H1 (cell line): ENCODE measurements around the gene ADRA2A. TPM values are rescaled to one million over a fixed set of nuclear protein-coding genes. Genes with fewer than 3 reads are reported as not detected.

Experiments
- CTCF ChIA-PET: fragments of 300-600 bp; sonication (Branson Sonifier 250); formaldehyde crosslinking; loops from one replicate; lab custom pipeline; 2021; ENCODE audit not compliant: partially characterized antibody; lab: Charles Lee
- POLR2A ChIA-PET: fragments of 300-600 bp; sonication (Branson Sonifier 250); formaldehyde crosslinking; loops from one replicate; lab custom pipeline; 2021; ENCODE audit warnings: inconsistent platforms; ENCODE audit not compliant: partially characterized antibody; lab: Charles Lee
- DNase-seq, 2 experiments: peaks; one replicate each; pipeline versions ENCODE4 v3.0.0 to v3.0.0-alpha.2; 2010 to 2022; ENCODE audit warnings: low spot score in 2 of 2, low read depth in 1 of 2, mixed read lengths in 1 of 2
- FAIRE-seq: peaks from 2 replicates; lab custom pipeline; 2011; peaks lifted over from hg19 to GRCh38; lab: Jason Lieb, UNC
- H2AFZ ChIP-seq: 2 replicates; pipeline ENCODE4 v1.8.1; 2012; ENCODE audit warnings: low read length, inconsistent platforms
- H2AK5ac ChIP-seq: 2 replicates; pipeline ENCODE4 v1.6.1; 2013; ENCODE audit warnings: low read depth, low read length
- H2BK120ac ChIP-seq: replicated peaks from 2 replicates; pipeline ENCODE3; 2013; ENCODE audit warnings: low read depth, low read length, inconsistent platforms
- H2BK12ac ChIP-seq: 2 replicates; pipeline ENCODE4 v1.6.1; 2013; ENCODE audit warnings: low read depth, low read length
- H2BK15ac ChIP-seq: 2 replicates; pipeline ENCODE4 v1.6.1; 2013; ENCODE audit warnings: low read length
- H2BK20ac ChIP-seq: 2 replicates; pipeline ENCODE4 v1.6.1; 2013; ENCODE audit warnings: low read length
- H2BK5ac ChIP-seq: 2 replicates; pipeline ENCODE4 v1.6.1; 2013; ENCODE audit warnings: low read depth, low read length
- H3K14ac ChIP-seq: 2 replicates; pipeline ENCODE4 v1.6.1; 2013; ENCODE audit warnings: inconsistent platforms; ENCODE audit not compliant: insufficient read length
- H3K18ac ChIP-seq: 2 replicates; pipeline ENCODE4 v1.6.1; 2013; ENCODE audit warnings: low read length; ENCODE audit errors: extremely low read depth
- H3K23ac ChIP-seq: 2 replicates; pipeline ENCODE4 v1.6.1; 2013; ENCODE audit warnings: inconsistent platforms; ENCODE audit not compliant: insufficient read length
- H3K23me2 ChIP-seq: 2 replicates; pipeline ENCODE4 v1.6.1; 2013; ENCODE audit warnings: low read depth, low read length
- H3K27ac ChIP-seq: 2 replicates; pipeline ENCODE4 v1.6.1; 2011; ENCODE audit warnings: low read depth, low read length, inconsistent platforms
- H3K27me3 ChIP-seq, 4 experiments: replicated peaks in 1 of 4; 1 replicate in 1 of 4; 2 replicates in 3 of 4; pipeline versions ENCODE4 v1.6.1 to v1.8.1; 2011 to 2013; ENCODE audit warnings: low read length in 3 of 4, mild to moderate bottlenecking in 3 of 4, inconsistent platforms in 2 of 4, mixed read lengths in 2 of 4, moderate library complexity in 1 of 4; ENCODE audit not compliant: control insufficient read depth in 3 of 4, insufficient read depth in 3 of 4; ENCODE audit errors: extremely low read depth in 1 of 4
- H3K36me3 ChIP-seq, 4 experiments: 2 replicates each; pipeline versions ENCODE4 v1.6.1 to v1.8.1; 2011 to 2013; ENCODE audit warnings: mild to moderate bottlenecking in 4 of 4, low read length in 3 of 4, moderate library complexity in 2 of 4, control low read depth in 1 of 4, inconsistent platforms in 1 of 4; ENCODE audit not compliant: insufficient read depth in 4 of 4, control insufficient read depth in 2 of 4
- H3K4ac ChIP-seq: replicated peaks from 2 replicates; pipeline ENCODE3; 2013; ENCODE audit warnings: low read length, low read depth, mixed read lengths, inconsistent platforms; ENCODE audit not compliant: insufficient read length
- H3K4me1 ChIP-seq, 4 experiments: replicated peaks in 1 of 4; 1 replicate in 1 of 4; 2 replicates in 3 of 4; pipeline versions ENCODE4 v1.6.1 to v1.8.1; 2011 to 2013; ENCODE audit warnings: low read length in 3 of 4, inconsistent platforms in 2 of 4, mixed read lengths in 1 of 4; ENCODE audit not compliant: insufficient read depth in 4 of 4, control insufficient read depth in 3 of 4
- H3K4me2 ChIP-seq, 2 experiments: 2 replicates each; pipeline versions ENCODE4 v1.6.1 to v1.8.1; 2011 to 2013; ENCODE audit warnings: low read depth in 2 of 2, low read length in 2 of 2, control low read depth in 1 of 2, inconsistent platforms in 1 of 2, mild to moderate bottlenecking in 1 of 2; ENCODE audit not compliant: insufficient read depth in 1 of 2
- H3K4me3 ChIP-seq, 4 experiments: fragments of 200-600, 300-600 bp in 1 of 4; sonication (generic), shearing (Covaris generic), sonication (Bioruptor Twin) in 1 of 4; 2 replicates each; pipeline versions ENCODE4 v1.5.1 to v1.8.1; 2011 to 2016; ENCODE audit warnings: low read length in 4 of 4, low read depth in 3 of 4, control low read depth in 2 of 4, inconsistent platforms in 2 of 4, mild to moderate bottlenecking in 2 of 4, mixed read lengths in 1 of 4, moderate library complexity in 1 of 4; ENCODE audit not compliant: insufficient read depth in 2 of 4; ENCODE audit errors: extremely low read depth in 1 of 4
- H3K56ac ChIP-seq: replicated peaks from 2 replicates; pipeline ENCODE3; 2013; ENCODE audit warnings: low read depth, mild to moderate bottlenecking, mixed read lengths, low read length, inconsistent platforms; ENCODE audit not compliant: insufficient read length
- H3K79me1 ChIP-seq: 2 replicates; pipeline ENCODE4 v1.6.1; 2013; ENCODE audit warnings: low read depth, low read length, control low read depth
- H3K79me2 ChIP-seq, 2 experiments: 2 replicates each; pipeline versions ENCODE4 v1.6.1 to v1.8.1; 2012 to 2013; ENCODE audit warnings: low read length in 2 of 2, mild to moderate bottlenecking in 2 of 2, inconsistent platforms in 1 of 2; ENCODE audit not compliant: insufficient read depth in 2 of 2, control insufficient read depth in 1 of 2
- H3K9ac ChIP-seq, 4 experiments: replicated peaks in 1 of 4; 1 replicate in 1 of 4; 2 replicates in 3 of 4; pipeline versions ENCODE4 v1.6.1 to v1.8.1; 2011 to 2013; ENCODE audit warnings: low read depth in 3 of 4, low read length in 3 of 4, control low read depth in 2 of 4, mild to moderate bottlenecking in 2 of 4, moderate library complexity in 2 of 4, inconsistent platforms in 1 of 4; ENCODE audit errors: extremely low read depth in 1 of 4
- H3K9me3 ChIP-seq, 2 experiments: 2 replicates each; pipeline versions ENCODE4 v1.6.1 to v1.8.1; 2012 to 2013; ENCODE audit warnings: mild to moderate bottlenecking in 2 of 2, moderate library complexity in 2 of 2, control low read depth in 1 of 2, inconsistent platforms in 1 of 2, low read depth in 1 of 2, low read length in 1 of 2, mixed read lengths in 1 of 2; ENCODE audit not compliant: insufficient read depth in 2 of 2
- H4K20me1 ChIP-seq, 2 experiments: replicated peaks in 1 of 2; 2 replicates each; pipeline versions ENCODE3 to v1.8.1; 2011 to 2013; ENCODE audit warnings: inconsistent platforms in 2 of 2, low read length in 2 of 2, mild to moderate bottlenecking in 1 of 2; ENCODE audit not compliant: insufficient read depth in 2 of 2, control insufficient read depth in 1 of 2
- H4K5ac ChIP-seq: 2 replicates; pipeline ENCODE4 v1.6.1; 2013; ENCODE audit warnings: low read length, low read depth, mixed read lengths, inconsistent platforms; ENCODE audit not compliant: insufficient read length
- H4K8ac ChIP-seq: 2 replicates; pipeline ENCODE4 v1.8.0; 2013; ENCODE audit warnings: mild to moderate bottlenecking, moderate library complexity, low read length, inconsistent platforms; ENCODE audit not compliant: insufficient read depth; ENCODE audit errors: extremely low read depth
- H4K91ac ChIP-seq: replicated peaks from 2 replicates; pipeline ENCODE3; 2013; ENCODE audit warnings: low read length, mixed read lengths, inconsistent platforms; ENCODE audit not compliant: insufficient read length
- BACH1 ChIP-seq: IDR thresholded peaks from 2 replicates; pipeline ENCODE4 v1.6.1; 2012; ENCODE audit warnings: low read length, improper control_type of control experiment
- CBX5 ChIP-seq: fragments of 300-800, 300-1000 bp; sonication (generic); IDR thresholded peaks from 2 replicates; pipeline ENCODE4 v1.7.1; 2016; ENCODE audit warnings: antibody characterized with exemption, low read length, low read depth
- CHD2 ChIP-seq: IDR thresholded peaks from 2 replicates; pipeline ENCODE4 v1.6.1; 2012; ENCODE audit warnings: low read length, improper control_type of control experiment
- CTBP2 ChIP-seq: IDR thresholded peaks from 2 replicates; pipeline ENCODE4 v1.7.0; 2011; ENCODE audit warnings: borderline replicate concordance, mild to moderate bottlenecking, moderate library complexity, mixed read lengths, low read length; ENCODE audit not compliant: insufficient read depth, insufficient read length
- EGR1 ChIP-seq: IDR thresholded peaks from 2 replicates; pipeline ENCODE4 v1.6.1; 2011; ENCODE audit warnings: low read depth, low read length, borderline replicate concordance
- RNF2 ChIP-seq: fragments of 200-900, 300-1000 bp; sonication (generic); IDR thresholded peaks from 2 replicates; pipeline ENCODE4 v1.7.1; 2016; ENCODE audit warnings: borderline replicate concordance, low read depth, mild to moderate bottlenecking, antibody characterized with exemption, low read length; ENCODE audit not compliant: poor library complexity, severe bottlenecking; ENCODE audit errors: missing control alignments
- SIRT6 ChIP-seq: IDR thresholded peaks from one replicate; pipeline ENCODE4 v1.7.1; 2012; ENCODE audit warnings: low read length, inconsistent platforms
- SP2 ChIP-seq: IDR thresholded peaks from 2 replicates; pipeline ENCODE4 v1.6.1; 2012; ENCODE audit warnings: mild to moderate bottlenecking, low read length, inconsistent platforms
- TBP ChIP-seq: IDR thresholded peaks from 2 replicates; pipeline ENCODE4 v1.6.1; 2011; ENCODE audit warnings: low read depth, low read length, improper control_type of control experiment
- YY1 ChIP-seq: IDR thresholded peaks from 2 replicates; pipeline ENCODE4 v1.6.1; 2011; ENCODE audit warnings: low read depth, mild to moderate bottlenecking, low read length
- WGBS, 2 experiments: shearing (Covaris generic) in 1 of 2; methylation state at CpG; one replicate each; pipeline versions ENCODE4 v1.1.6 to v1.1.7; 2013 to 2015; ENCODE audit warnings: low lambda C conversion rate in 2 of 2, mixed read lengths in 2 of 2, inconsistent platforms in 1 of 2, low coverage in 1 of 2, missing lambda C conversion rate in 1 of 2; ENCODE audit not compliant: insufficient replicate concordance in 2 of 2, insufficient coverage in 1 of 2, insufficient read length in 1 of 2; ENCODE audit errors: extremely low coverage in 1 of 2, missing lambda C conversion rate in 1 of 2; 5-methylcytosine and 5-hydroxymethylcytosine counted together
- polyA plus RNA-seq, 7 experiments: library from polyadenylated mRNA; depleted of rRNA in 3 of 7; stranded (reverse) in 5 of 7; unstranded in 2 of 7; fragments of >200 nt in 5 of 7; fragments of 200-250 nt in 2 of 7; gene quantifications; 1 replicate in 5 of 7; 2 replicates in 1 of 7; 4 replicates in 1 of 7; pipeline versions ENCODE4 v1.2.1 to v1.2.3, GENCODE V29; 2011 to 2013; ENCODE audit warnings: missing spikeins in 2 of 7, mixed read lengths in 2 of 7
- total RNA-seq: library from RNA; stranded (reverse); fragmentation: NEBNext Ultra II Directional; extraction: Animal tissue kit (Norgen Biotek cat#: 25700); gene quantifications from 2 replicates; pipeline ENCODE4 v1.2.1, GENCODE V29; 2021

ADRA2A gene
- total and polyA plus RNA-seq, 2 of the 8 experiments (the other 6 are each of a cell fraction or from before 2014, with no cell fraction given), result 5.9 to 6.2 TPM

DNA sequence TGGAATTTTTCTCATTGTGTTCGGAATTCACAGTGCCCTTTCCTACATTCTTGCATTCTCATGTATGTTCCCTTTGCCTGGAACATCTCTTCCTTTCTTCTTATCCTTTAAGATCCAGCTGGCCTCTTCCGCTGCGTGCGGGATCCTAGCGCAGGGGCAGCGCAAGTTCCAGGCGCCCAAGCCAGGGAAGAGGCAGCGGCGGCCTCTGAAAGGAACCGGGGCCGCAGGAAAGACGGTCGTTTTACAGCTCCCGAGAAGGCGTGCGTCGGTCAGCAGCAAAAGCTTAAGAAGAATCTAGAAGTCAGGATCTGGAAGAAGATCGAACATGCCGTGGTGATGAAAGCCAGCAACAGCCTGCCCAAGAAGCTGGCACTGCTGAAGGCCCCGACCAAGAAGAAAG lies 28.0 kb downstream of the ADRA2A start:
- no peak overlapping the region for H2BK12ac ChIP-seq
- TF ChIP-seq CTBP2, result no peak
- no peak for TF ChIP-seq CBX5
- TF ChIP-seq CHD2, result no peak
- no peak for TF ChIP-seq EGR1
- no peak for TF ChIP-seq TBP
- no peak for TF ChIP-seq BACH1
- TF ChIP-seq SP2, result no peak
- no peak for TF ChIP-seq YY1
- no peak for TF ChIP-seq SIRT6
- TF ChIP-seq RNF2, result no peak

More for the DNA sequence above, 28.0 kb downstream of the ADRA2A start:
- Histone ChIP-seq H3K56ac (no peak overlapping the region), H2BK15ac (no peak overlapping the region), H3K27me3 (no peaks in the 10 kb centered on the region; a peak in 1 of 7 replicates), H2BK120ac (no peak overlapping the region), H3K9me3 (no peaks in the 10 kb centered on the region; a peak in 1 of 4 replicates), H3K18ac (no peak overlapping the region), H3K79me1 (no peaks in the 10 kb centered on the region), H2BK5ac (no peak overlapping the region), H3K23me2 (no peaks in the 10 kb centered on the region), H4K91ac (no peak overlapping the region), H3K14ac (no peak overlapping the region), H2AFZ (no peak overlapping the region), H4K8ac (no peak overlapping the region), H4K20me1 (no peaks in the 10 kb centered on the region), H2BK20ac (no peak overlapping the region), H4K5ac (no peak overlapping the region), H3K4me3 (no peak overlapping the region), H3K4ac (no peak overlapping the region), H3K27ac (no peak overlapping the region), H3K4me1 (peaks cover 0 to 5% (median 0%) of the 10 kb centered on the region in 4 experiments; a peak in 2 of 7 replicates), H3K23ac (no peak overlapping the region), H3K36me3 (no peaks in the 10 kb centered on the region), H3K9ac (no peak overlapping the region), H3K79me2 (no peaks in the 10 kb centered on the region), H3K4me2 (no peak overlapping the region), H2AK5ac (no peak overlapping the region)
- FAIRE-seq (no peak), DNase-seq (no peak)
- ChIA-PET POLR2A (no interaction called here), CTCF (interaction anchor here (0.9 to 11.3 kb wide), 4 partner anchors 8 to 27 kb away, joined by 3 to 83 read pairs (median 3); partner anchors contain the start of gene ADRA2A)
- WGBS, 2 experiments, result 96% methylated on average over 16 of the region's 20 CpGs; no CpG with 5 or more reads in 1 of the 2 experiments
